DMS114 treated with DMSO at 0.1 percent for 48 hours (cell line): Measurements from ENCODE around the gene DPH7.
"Not testable (repeated sequence)": the region's sequence is repeated elsewhere in the genome, so short reads cannot be mapped to it uniquely, and the experiment has no call there.

Experiments
- DNase-seq: peaks from one replicate; lab custom pipeline; 2025; ENCODE audit not compliant: unreplicated experiment; lab: John Stamatoyannopoulos, UW

Gene DPH7

DNA sequence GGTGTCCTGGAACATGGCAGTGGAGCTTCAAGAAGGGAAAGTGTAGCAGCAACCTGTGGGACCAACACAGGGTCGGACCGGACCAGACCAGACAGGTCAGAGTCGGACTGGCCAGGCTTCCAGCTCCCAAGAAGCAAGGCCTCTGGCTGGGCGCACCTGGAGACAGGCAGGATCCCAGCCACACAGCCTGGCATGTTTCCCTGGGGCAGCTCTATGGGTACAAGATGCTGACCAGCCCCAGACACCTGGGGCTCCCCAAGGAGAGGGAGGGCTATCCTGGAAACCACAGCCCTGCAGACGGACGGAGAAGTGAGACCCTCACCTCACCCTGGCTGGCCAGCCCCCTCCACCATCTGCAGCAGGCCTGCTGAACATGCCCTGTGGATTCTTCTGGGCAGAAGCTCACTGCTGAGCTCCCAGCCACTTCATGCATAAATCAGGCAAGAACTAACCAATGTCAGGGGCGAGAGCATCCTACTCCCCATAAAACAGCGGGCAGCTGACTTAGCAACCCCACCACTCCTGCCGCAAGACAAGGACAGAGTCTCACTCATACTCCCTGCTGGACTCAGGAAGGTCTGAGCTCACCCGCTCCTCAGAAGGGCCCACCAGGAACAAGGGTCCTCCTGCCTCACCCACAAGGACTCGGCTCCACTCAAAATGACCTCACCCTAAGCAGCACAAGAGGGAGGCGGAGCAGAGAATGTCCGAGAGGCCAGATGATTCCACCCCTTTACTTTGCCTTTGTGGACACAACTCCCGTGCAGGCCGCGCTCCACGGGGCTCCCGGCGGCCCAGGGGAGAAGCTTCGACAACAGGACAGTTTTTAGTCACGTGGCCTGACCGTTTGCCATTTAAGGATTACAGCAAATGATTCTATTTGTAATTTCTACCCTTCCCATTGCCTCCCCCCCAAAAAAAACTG, 2.9 kb upstream of the DPH7 start:
- DNase-seq, result no peak

DNA sequence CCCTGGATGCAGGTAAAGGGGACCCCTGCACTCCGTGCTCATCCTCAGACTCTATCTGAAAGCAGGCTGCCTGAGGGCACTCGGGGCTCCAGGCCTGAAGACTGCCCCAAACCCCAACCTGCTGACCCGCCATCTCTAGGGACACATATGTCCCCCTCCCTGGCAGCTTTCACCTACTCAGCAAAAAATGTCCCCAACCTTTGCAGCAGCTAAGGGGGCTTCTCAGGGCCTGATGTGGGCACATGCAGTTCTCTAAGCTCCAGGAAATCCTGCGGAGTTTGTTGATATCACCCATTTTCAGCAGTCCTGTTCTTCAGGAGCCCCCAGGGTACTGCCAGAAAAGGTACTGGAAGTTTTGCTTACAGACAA, 2.2 kb upstream of the DPH7 start:
- no peak for DNase-seq

DNA sequence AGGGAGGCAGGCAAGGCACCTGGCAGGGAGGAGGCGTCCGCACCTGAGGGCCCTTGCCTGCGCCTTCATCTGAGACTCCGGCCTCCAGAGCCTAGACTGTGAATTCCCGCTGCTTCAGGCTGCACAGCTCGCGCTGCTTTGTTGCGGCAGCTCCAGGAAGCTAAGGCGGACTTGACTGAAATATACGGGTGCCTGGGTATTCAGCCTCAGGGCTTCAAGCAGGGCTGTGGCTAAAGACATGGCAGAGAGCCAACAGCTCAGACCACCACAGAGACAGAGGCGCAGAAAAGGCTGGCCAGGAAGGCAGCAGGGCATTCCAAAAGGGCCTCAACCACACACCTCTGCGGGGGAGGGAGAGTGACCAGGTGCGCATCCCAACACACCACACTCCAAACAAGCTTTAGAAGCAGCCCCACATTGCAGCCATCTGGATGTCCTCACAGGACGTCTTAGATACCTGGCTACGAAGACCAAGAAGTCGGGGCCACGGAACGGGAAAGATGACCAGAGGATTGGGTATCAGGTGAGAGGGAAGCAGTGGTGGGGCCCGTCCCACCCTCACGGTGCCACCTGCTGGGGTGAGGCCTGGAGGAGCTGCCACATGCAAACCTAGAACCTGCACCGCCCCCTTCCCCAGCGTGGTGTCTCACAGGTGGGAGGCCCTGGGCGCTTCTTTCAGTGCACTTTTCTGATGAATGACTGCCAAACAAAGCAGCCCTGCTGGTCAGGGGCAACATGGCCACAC, 1.7 kb upstream of the DPH7 start:
- DNase-seq, result no peak

DNA sequence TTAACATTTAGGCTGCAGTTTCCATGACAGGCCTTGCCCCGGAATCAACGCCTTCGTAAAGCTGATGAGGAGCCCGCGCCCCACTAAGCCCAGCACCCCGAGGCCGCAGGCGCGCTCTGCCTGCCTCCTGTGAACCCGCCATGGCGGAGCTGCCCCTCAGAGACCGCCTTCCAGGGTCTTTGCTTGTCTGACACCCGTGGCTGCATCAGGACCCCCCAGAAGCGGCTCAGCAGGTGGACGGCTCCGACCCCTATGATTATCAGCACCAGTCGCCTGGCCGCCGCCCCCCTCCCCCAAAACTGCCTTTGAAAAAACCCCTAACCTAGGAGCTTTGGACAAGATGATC, 507 bp upstream of the DPH7 start:
- no peak for DNase-seq

DNA sequence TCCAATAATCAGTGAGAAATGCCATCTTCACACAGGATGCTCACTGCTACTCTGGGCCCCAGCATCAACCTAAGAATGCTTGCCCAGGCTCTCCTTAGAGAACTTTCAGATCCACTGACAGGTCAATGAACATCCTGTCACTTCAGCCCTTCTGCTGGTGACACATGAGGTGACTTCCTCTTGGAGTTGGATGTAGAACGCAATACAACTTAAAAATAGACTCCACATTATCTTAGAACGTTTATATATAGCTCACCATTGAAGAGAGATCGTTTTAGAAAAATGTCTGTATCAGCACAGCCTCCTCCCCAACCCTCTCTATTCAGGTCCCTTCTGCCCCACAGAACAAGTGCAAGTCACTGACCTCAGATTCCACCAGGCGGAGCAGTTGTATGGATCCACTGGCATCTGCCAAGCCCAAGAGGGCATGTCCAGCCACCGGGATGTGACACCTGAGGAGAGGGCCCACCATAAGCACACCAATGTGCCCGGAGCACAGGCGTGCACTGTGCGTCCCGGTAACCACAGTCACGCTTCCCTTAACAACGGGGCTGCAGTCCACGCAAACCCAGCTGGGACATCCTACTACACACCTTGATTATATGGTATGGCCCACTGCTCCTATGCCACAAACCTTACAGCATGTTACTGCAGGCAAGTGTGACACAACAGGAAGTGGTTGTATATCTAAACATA, 2.9 kb downstream of the DPH7 start:
- DNase-seq, result no peak

DNA sequence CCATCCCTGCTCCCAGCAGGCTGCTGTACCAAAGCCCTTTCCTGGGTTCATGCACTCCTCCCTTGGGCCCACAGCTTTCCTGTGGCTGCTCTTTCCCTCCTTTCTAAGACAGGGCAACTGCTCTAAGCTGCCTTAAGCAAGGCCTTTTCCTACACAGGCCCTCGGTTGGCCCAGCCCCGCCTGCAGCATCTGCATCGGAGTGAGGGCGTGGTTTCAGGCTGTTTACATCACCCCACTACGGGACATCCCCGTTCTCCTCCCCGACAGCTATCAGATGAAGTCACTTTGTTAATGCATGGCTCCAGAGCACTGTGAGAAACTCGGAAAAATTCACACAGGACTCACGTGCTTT, 3.4 kb downstream of the DPH7 start:
- no peak for DNase-seq

DNA sequence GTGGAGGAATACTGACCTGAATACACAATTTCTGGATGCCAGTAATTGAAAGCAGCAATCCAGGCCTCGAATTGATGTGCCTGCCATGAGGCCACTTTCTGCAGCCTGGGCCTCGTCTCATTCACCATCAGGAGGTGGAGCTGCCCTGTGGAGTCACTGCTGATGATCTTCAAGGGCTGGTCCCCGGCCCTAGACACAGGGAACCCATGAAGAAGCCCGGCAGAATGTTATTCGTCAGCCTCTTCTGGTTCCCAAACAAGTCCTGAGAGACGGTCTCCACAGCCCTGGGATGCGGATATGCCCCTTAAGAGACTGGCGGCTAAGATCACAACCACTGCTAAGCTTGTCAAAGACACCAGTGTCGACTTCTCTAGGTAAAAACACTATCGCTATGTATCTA, 4.5 kb downstream of the DPH7 start:
- no peak for DNase-seq

DNA sequence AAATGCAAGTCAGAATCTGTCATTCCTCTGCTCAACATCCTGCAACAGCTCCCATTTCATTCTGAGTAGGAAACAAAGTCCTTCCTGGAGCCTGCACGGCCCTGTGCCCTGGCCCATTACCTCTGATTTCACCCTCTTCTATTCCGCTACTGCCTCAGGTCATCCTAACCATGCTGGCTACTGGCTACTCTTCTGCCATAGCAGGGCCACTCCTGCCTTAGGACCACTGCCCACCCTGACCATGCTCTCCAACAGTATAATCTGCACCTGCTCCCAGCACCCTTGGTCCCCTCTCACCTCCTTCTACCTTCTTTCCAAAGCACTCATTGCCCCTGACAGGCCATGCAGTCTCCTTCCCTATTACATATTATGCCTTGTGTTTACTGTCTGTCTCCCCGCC, 8.2 kb downstream of the DPH7 start:
- no peak for DNase-seq

DNA sequence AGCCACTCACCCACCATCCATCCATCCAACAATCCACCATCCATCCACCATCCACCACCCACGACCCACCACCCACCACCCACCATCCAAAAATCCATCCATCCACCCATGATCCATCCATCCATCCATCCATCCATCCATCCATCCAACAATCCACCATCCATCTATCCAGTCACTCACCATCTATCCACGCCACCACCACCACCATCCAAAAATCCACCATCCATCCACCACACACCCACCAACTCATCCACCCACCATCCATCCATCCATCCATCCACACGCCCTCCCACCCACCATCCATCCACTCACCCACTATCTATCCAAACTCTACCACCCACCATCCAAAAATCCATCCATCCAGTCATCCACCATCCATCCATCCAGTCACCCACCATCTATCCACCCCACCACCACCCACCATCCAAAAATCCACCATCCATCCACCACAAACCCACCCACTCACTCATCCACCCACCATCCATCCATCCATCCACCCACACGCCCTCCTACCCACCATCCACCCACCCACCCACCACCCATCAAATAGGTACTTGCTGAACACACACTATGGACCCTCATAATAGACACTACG, 9.0 kb downstream of the DPH7 start:
- DNase-seq, result no peak

DNA sequence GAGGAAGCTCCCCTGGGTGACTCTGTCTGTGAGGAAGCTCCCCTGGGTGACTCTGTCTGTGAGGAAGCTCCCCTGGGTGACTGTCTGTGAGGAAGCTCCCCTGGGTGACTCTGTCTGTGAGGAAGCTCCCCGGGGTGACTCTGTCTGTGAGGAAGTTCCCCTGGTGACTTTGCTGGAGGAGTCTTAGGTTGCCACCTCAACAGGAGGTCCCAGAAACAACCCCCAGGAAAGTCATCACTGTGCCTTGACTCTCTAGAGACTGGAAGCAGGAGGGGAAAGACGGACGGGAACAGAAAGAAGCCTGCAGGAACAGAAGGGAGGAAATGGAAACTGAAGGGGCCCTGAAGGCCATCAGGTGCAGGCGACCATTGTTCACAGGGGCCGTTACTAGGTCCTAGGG, 10.3 kb downstream of the DPH7 start:
- DNase-seq, result not testable (repeated sequence)

DNA sequence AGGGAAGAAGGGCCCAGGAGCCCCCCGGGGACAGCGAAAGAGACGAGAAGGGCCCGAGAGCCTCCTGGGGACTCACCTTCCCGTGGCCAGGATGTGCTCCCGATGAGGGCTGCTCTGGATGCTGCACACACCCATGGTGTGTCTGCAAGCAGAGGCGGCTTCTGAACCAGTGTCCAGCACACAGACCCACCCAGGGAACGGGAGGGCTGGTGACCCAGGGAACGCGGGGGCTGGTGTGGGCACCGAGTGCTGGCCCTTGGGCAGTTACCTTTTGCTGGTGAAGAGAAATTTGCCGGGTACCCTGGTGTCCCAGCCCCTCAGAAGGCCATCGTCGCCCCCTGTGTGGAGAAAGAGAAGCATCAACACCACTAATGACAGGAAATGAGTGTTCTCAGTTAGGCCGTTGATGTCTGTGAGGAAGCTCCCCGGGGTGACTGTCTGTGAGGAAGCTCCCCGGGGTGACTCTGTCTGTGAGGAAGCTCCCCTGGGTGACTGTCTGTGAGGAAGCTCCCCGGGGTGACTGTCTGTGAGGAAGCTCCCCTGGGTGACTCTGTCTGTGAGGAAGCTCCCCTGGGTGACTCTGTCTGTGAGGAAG, 13.8 kb downstream of the DPH7 start:
- DNase-seq, result no peak

DNA sequence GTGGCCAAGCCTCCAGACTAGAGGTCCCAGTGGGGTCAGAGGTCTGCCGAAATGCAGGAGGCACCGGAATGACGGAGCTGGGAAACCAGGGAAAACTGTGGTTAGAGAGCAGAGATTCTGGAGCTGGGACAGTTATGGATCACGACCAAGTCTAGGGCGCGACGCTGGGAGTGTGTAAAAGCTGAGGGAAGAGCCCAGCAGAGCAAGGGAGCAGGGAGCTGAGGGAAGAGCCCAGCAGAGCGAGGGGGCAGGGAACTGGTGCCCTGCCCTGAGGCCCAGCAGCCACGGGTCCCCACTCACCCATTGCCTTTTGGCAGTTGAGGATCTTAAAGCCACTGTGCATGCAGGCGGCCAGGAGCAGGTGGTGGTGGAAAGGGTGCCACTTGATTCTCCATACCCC, 14.6 kb downstream of the DPH7 start:
- DNase-seq, result no peak

DNA sequence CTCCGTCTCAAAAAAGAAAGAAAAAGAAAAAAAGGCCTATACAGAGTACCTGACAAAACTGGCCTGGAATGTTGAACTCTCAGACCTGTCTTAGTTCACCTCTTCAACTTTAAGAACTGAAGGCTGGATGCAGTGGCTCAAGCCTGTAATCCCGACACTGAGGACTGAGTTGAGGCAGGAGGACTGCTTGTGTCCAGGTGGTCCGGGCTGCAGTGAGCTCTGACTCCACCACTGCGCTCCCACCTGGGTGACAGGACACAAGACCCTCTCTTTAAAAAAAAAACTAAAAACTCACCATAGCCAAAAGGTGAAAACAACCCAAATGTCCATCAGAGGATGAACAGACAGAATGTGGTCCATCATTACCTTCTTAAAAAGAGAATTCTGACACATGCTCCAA, 20.6 kb downstream of the DPH7 start:
- no peak for DNase-seq

DNA sequence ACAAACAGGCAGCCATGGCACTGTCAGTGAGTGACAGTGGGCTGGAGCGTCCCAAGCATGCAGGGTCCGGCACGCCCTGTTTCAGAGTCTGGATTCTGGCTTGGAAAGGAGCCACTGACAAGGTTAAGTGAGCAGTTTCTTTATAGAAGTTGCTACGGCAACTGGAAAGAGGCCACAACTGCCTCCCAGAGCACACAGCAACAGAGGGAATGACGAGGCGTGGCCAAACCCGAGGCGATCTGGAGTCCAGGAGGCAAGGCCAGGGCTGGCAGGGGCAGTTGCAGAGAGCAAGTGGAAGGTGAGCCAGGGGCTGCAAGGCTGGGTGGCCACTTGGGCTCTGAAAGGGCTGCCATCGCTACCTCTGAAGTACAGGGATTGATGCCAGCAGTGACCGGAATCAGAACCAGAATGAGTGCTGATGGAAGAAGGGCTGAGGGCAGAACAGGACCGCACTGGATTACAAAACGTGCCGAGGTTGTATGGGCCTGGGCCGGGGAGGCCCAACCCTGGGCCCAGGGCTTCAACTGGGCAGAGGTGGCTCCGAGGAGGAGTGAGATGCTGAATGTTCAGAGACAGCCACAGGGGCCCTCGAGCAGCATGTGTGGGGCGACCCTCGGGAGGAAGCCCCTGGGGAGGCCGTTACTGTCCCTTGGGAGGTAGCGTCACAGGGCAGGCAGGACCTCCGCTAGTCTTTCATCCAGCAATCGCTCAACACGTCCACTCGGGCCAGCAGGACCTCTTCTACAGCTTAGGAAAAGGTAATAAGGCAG, 22.5 kb downstream of the DPH7 start:
- no peak for DNase-seq

DNA sequence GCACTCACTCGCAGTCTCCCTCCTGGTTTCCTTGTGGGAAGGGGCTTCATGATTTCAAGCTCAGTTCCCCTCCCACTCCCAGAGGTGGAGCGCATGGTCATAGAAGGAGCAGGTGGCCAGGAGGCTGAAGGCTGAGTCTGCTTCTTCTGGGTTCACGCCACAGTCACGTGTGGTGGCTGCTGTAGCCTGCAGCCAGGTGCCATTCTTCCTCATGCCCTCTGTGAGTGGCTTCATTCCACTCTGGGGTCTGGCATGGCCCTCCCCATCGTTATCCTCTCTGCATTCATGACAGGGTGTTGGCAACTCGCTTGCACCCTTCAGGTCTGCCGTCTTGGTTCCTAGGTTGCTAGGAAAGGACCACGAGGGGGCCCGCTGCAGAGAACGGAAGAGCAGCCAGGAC, 23.5 kb downstream of the DPH7 start:
- DNase-seq, result no peak

DNA sequence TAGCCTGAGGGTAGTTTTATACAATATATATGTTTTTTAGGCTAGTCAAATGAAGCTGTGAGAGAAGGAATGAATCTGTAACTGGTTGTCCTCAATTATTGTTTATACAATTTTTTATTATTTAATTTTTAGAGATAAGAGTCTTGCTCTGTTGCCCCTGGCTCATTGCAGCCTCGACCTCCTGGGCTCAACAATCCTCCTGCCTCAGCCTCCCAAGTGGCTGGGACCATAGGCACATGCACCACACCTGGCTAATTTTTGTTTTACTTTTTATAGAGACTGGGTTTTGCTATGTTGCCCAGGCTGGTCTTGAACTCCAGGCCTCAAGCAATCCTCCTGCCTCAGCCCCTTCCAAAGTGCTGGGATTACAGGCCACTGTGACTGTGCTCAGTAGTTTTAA, 24.4 kb downstream of the DPH7 start:
- no peak for DNase-seq

DNA sequence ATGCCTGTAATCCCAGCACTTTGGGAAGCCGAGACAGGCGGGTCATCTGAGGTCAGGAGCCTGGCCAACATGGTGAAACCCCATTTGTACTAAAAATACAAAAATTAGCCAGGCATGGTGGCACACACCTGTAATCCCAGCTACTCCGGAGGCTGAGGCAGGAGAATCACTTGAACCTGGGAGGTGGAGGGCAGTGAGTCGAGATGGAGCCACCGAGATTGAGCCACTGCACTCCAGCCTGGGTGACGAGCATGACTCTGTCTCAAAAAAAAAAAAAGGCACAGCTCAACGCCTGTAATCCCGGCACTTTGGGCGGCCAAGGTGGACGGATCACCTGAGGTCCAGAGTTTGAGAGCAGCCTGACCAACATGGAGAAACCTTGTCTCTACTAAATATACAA, 25.1 kb downstream of the DPH7 start:
- not testable (repeated sequence) for DNase-seq

DNA sequence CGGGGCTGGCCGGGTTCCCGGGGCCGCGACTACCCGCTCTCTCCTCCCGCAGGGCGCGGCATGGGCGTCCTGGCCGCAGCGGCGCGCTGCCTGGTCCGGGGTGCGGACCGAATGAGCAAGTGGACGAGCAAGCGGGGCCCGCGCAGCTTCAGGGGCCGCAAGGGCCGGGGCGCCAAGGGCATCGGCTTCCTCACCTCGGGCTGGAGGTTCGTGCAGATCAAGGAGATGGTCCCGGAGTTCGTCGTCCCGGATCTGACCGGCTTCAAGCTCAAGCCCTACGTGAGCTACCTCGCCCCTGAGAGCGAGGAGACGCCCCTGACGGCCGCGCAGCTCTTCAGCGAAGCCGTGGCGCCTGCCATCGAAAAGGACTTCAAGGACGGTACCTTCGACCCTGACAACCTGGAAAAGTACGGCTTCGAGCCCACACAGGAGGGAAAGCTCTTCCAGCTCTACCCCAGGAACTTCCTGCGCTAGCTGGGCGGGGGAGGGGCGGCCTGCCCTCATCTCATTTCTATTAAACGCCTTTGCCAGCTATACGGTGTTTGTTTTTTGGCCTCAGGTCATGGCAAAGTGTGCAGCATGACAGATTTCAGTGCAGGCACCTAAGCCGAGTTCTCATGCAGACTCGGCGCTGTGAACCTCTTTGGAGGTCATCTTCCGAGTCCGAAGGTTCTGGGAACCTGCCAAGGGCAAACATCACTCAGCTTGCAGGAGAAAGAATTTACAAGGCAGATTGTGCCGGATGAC, 26.5 kb downstream of the DPH7 start:
- no peak for DNase-seq

DNA sequence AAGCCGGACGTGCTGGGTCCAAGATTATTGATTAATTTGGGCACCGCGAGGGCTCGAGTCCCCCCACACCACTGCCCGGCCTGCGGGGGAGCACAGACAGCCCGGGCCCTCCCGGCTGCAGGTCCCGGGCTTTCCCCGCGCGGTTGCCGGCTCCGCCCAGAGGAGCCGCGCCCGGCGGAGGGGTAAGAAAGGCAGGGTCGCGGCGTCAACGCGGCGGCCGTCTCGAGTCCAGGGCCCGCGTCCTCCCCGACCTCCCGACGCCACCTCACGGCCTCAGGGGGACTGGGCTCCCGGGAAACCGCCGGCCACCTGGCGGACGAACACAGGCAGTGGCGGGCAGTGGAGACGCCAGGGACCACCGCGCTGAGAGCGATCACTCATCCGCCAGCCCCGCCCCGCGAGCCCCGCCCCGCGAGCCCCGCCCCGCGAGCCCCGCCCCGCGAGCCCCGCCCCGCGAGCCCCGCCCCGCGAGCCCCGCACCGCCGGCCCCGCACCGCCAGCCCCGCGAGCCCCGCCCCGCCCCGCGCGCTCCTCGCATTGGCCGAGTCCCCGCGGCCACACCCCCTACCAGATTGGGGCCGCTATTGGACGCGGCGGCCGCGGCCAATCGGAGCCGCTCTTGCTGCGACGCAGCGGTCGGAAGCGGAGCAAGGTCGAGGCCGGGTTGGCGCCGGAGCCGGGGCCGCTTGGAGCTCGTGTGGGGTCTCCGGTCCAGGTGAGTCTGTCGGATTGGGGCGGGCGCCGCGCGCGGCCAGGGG, 27.3 kb downstream of the DPH7 start, which contains the start of gene MRPL41:
TSS of gene MRPL41 (plus strand) at position 616 of the 758 bp plus-strand sequence. CDS start 203 bp downstream, outside the sequence.
- DNase-seq, result peak; percentile 49
